Measurements from ENCODE around the gene UBXN1.

Gene UBXN1

GRCh38 chr11:62709247-62710000 is 30.6 kb upstream of the UBXN1 start:
- POLR2A ChIA-PET (ENCODE audit: low non-redundant PET): interaction anchor here (0.6 to 1.0 kb wide), 3 partner anchors 9 to 44 kb away, joined by 4 to 6 read pairs (median 5); partner anchors contain the start of genes UBXN1 and ZBTB3
- DNase-seq (ENCODE audit: low spot score): peak; percentile 89
- CTCF ChIA-PET: interaction anchor here (0.6 kb wide), 2 partner anchors 43 to 77 kb away, joined by 3 to 5 read pairs; no protein-coding TSS in a partner anchor

GRCh38 chr11:62708793-62709192 is 29.9 kb upstream of the UBXN1 start:
- H3K27ac ChIP-seq: peak overlapping the region; percentile 98
- ChIA-PET CTCF (interaction anchor here (0.6 to 0.8 kb wide), 3 partner anchors 36 to 77 kb away, joined by 3 to 5 read pairs (median 3); partner anchors contain the start of gene LBHD1), POLR2A (ENCODE audit: low non-redundant PET) (interaction anchor here (0.6 to 1.0 kb wide), 2 partner anchors 30 to 45 kb away, joined by 4 to 6 read pairs; partner anchors contain the start of genes UBXN1 and ZBTB3)
- no peak for TF ChIP-seq CTCF (conservative IDR thresholded peaks at IDR 0.05; ENCODE audit: low read depth)
- DNase-seq (ENCODE audit: low spot score): no peak

More at GRCh38 chr11:62709247-62710000, 30.6 kb upstream of the UBXN1 start:
- TF ChIP-seq CTCF (conservative IDR thresholded peaks at IDR 0.05; ENCODE audit: low read depth): no peak
- H3K27ac ChIP-seq: peak overlapping the region; percentile 98

GRCh38 chr11:62708392-62708791 is 29.5 kb upstream of the UBXN1 start:
- no peak for DNase-seq (ENCODE audit: low spot score)
- no peak for TF ChIP-seq CTCF (conservative IDR thresholded peaks at IDR 0.05; ENCODE audit: low read depth)
- ChIA-PET POLR2A (ENCODE audit: low non-redundant PET) (no interaction called here), CTCF (interaction anchor here (0.6 to 0.8 kb wide), 2 partner anchors 36 to 42 kb away, joined by 3 read pairs; partner anchors contain the start of gene LBHD1)
- peak overlapping the region; percentile 98 for H3K27ac ChIP-seq

GRCh38 chr11:62707277-62707861 is 28.5 kb upstream of the UBXN1 start, which contains the start of the genes BSCL2 and GNG3:
TSS of gene BSCL2 (minus strand) at chr11:62707424. CDS start at chr11:62707195, 229 bp downstream.
TSS of gene GNG3 (plus strand) at chr11:62707676. CDS start at chr11:62708296, 620 bp downstream.
- H3K27ac ChIP-seq: peak within 1 kb of the TSS; percentile 98
- no peak for DNase-seq (ENCODE audit: low spot score)
- no peak for TF ChIP-seq CTCF (conservative IDR thresholded peaks at IDR 0.05; ENCODE audit: low read depth)
- POLR2A ChIA-PET (ENCODE audit: low non-redundant PET): no interaction called here
- CTCF ChIA-PET: interaction anchor here (2.1 kb wide), 1 partner anchor 13 kb away, joined by 7 read pairs; no protein-coding TSS in a partner anchor

- no peak for DNase-seq (ENCODE audit: low spot score)
- no peak for TF ChIP-seq CTCF (conservative IDR thresholded peaks at IDR 0.05; ENCODE audit: low read depth)
- peak overlapping the region; percentile 98 for H3K27ac ChIP-seq
- ChIA-PET POLR2A (ENCODE audit: low non-redundant PET) (no interaction called here), CTCF (interaction anchor here (1.7 to 2.1 kb wide), 2 partner anchors 12 to 26 kb away, joined by 7 to 8 read pairs; no protein-coding TSS in a partner anchor)
Measured at GRCh38 chr11:62706850-62707247, 28.0 kb upstream of the UBXN1 start.

All from RWPE1 (cell line).